Measurements from ENCODE around the gene ITPRIPL2.

- no peak for TF ChIP-seq POLR2A (IDR thresholded peaks at IDR 0.05)
- TF ChIP-seq, protein P1, sequence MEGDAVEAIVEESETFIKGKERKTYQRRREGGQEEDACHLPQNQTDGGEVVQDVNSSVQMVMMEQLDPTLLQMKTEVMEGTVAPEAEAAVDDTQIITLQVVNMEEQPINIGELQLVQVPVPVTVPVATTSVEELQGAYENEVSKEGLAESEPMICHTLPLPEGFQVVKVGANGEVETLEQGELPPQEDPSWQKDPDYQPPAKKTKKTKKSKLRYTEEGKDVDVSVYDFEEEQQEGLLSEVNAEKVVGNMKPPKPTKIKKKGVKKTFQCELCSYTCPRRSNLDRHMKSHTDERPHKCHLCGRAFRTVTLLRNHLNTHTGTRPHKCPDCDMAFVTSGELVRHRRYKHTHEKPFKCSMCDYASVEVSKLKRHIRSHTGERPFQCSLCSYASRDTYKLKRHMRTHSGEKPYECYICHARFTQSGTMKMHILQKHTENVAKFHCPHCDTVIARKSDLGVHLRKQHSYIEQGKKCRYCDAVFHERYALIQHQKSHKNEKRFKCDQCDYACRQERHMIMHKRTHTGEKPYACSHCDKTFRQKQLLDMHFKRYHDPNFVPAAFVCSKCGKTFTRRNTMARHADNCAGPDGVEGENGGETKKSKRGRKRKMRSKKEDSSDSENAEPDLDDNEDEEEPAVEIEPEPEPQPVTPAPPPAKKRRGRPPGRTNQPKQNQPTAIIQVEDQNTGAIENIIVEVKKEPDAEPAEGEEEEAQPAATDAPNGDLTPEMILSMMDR (IDR thresholded peaks at IDR 0.05 in 4 of 5, conservative IDR thresholded peaks at IDR 0.05 in 1 of 5) = no peak
Measured at GRCh38 chr16:19130852-19131824, 17.4 kb downstream of the ITPRIPL2 start.
